Endometrium (tissue), 2 donors: Measurements from ENCODE around the gene GPR176.

Source experiments
- FAIRE-seq: peaks from 2 replicates; lab custom pipeline; 2012; peaks lifted over from hg19 to GRCh38; lab: Jason Lieb, UNC
- donor health status: control.
- donor health status: control.

Gene GPR176

GRCh38 chr15:39783244-39783820, 136.7 kb downstream of the GPR176 start:
- FAIRE-seq = no peak

DNA sequence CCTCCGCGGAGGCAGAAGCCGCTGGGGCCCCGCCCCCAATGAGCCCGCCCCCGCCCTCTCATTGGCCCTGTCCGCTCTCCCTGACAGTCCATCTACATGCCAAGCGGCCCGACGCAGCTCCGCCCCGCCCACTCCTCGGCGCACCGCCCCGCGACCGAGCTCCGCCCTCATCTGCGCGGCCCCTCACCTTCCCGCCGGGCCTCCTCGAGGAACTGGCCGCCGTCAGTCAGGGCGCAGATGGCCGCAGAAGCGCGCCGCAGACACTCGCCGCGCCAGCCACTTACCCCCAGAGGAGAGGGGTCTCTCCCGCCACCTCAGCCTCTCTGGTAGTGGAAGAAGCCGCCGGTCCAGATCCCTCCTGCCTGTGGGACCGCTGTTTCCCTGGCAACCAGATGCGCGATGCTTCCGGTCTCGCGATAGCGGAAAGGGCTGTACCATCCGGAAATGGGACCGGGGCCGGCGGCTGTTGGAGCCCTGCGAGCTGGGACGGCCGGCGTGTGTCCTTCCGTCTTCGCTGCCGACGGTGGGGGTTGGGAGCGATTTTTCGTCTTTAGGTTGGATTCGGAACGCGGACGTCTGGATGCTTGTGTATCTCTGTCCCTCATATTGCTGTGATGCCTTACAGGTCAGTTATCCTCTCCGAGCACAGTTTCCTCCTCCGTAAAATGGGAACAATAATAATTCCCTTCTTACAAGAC, 137.5 kb downstream of the GPR176 start, which contains the start of gene FSIP1:
FSIP1 (minus strand) TSS at position 401 of the 698 bp plus-strand sequence. CDS start 6,317 bp downstream, outside the sequence.
- peak; percentile 55 for FAIRE-seq

- peak; percentile 12 for FAIRE-seq
Observed at GRCh38 chr15:39781967-39782302, 138.1 kb downstream of the GPR176 start.

DNA sequence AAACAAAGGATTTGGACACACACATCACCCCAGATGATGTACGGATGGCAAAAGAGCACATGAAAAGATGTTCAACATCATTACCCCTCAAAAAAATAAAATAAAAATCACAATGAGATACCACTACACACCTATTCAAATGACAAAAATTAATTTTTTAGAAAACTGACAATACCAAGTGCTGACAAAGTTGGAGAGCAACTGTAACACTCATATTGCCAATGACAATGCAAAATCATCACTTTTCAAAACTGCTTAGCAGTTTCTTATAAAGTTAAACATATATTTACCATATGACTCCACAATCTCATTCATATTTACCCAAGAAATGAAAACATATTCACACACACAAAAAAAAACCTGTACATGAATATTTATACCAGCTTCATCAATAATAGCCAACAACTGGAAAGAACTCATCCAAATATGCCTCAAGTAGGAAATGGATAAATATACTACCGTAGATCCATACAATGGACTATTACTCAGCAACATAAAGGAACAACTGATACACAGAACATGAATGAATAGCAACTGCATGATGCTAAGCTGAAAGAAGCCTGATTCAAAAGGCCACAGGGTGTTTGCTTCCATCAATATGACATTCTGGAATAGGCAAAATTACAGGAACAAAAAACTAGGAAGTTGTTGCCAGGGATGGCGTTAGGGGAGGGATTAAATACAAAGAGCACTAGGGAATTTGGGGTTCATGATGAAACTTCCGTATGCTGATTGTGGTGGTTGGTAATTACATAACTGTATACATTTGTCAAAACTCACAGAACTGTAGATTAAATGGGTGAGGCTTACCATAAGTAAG, 138.7 kb downstream of the GPR176 start:
- FAIRE-seq = no peak

GRCh38 chr15:39778021-39778420, 142.0 kb downstream of the GPR176 start:
- no peak for FAIRE-seq

- FAIRE-seq = no peak
Observed at GRCh38 chr15:39777496-39777895, 142.6 kb downstream of the GPR176 start.

DNA sequence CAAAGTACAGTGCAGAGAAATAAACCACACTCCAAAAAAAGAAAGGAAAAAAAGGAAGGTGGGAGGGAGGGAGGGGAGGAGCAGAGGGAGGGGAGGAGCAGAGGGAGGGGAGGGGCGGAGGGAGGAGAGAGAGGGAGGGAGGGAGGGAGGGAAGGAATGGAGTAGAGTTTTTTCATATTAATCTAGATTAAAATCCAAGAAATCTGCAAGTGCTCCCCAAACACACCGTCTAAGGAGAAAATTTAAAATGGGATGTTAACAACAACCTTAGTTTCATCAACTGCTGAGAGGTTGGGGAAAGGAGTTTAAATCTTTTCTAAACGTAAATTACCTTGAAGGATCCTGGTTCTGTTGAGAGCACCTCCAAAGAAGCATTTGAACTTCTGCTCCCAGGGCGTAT, 144.0 kb downstream of the GPR176 start:
- FAIRE-seq = no peak

DNA sequence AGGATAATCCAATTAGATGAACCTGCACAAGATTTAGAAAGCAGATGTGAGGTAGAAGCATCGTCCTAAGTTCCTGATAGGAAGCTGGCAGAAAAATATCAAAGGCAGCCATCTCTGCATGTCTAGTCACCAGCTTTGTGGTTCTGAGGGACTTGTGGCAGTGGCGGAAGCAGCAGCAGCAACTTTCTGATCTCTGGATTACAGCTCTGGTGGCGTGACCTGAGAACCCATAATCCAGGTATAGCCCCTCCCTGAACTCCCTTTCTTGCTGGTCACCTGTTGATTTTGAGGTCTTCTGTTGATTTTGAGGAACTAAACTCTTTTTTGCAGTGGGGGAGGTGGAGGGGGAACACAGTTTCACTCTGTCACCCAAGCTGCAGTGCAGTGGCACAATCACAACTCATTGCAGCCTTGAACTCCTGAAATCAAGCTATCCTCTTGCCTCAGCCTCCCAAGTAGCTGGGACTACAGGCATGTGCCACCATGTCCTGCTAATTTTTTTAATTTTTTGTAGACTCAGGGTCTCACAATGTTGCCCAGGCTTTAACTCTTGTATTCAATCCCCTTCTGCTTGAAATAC, 145.3 kb downstream of the GPR176 start:
- FAIRE-seq = no peak

DNA sequence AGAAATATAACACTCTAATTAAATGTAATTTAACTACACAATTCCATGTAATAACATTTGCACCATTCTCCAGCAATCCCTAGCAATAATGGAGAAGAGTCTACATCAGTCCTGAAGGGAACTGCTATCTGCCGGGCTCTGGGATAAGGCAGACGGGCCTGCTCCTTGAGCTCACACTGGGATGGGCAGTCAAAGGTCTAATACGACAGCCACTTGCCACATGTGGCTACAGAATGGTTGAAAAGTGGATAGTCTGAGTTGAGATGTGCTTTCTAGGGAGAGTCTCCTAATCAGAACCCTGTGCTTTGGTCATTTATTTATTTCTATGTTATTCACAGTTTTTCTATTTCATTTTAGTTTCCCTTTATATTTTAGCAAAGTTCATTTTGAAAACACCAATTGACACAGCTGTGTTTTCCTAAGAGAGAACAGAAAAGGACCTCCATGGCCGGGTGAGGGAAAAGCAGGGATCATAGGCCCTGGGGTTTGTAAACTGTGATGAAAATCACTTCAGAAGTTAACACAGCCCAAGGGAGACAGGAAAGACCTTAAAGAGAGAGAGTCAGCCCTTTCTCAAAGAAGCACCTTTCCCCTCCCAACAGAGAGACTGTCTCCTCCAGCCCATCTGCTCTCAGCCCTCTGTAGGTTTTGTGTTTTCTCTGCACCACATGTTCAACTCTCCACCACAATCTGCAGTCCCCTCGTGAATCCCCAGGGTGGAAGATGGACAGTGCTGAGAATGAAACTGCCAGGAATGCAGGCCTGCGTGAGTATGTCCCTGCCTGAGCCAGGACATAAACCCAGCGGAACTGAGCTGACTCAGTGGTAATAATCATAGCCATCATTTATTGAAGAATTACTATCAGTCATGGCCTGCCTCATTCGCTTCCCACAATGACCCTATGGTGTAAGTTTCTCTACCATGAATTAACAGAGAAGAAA, 149.0 kb downstream of the GPR176 start:
- FAIRE-seq = no peak

DNA sequence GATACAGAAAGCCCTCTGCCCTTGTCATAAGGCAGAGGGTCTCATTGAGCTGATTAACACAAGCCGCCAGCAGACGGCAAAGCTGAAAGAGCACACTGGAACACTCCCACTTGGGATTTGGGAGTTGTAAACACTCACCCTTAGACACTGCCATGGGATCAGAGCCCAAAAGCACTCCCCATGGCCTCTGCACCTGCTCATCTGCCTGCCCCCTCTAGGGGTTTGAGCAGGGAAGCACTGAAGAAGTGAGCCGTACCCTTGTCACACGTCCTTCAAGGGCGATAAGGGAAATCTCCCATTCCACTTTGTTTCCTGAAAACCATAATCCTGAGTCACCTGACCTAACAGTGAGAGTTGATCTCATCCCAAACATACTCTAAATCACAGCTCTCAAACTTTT, 152.1 kb downstream of the GPR176 start:
- FAIRE-seq = no peak

- FAIRE-seq = no peak
Observed at GRCh38 chr15:39761006-39761405, 159.1 kb downstream of the GPR176 start.

- FAIRE-seq = peak; percentile 93
Observed at GRCh38 chr15:39756806-39757522, 163.1 kb downstream of the GPR176 start.

DNA sequence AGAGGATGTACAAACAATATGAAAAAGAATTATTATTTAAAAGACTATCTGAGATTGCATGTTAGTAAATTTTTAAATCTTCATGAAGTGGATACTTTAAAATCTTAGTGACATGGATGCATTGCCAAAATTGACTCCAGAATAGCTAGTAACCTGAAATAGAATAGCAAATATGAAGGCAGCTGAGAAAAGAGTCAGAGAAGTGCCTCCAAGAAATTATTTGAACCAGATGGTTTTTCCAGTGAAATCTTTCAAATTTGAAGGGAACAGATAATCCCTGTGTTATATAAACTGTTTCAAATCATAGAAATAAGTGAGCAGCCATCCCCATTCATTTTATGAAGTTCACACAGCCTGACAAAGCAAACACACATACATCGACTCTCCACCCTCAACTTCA, 167.1 kb downstream of the GPR176 start:
- no peak for FAIRE-seq

DNA sequence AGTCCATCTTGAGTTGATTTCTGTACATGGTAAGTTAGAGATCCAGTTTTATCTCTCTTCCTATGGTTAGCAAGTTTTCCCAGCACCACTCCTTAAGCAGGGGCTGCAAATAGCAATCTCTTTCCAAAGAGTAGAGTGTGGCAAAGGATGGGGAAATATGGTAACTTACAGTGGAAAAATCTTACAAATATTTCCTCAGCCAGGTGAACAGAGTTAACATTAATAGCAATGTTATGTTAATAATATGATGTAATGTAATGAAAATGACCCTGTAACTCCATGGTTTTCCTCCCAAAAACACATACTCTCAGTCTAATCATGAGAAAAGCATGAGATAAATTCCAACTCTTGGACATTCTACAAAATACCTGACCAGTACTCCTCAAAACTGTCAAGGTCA, 167.8 kb downstream of the GPR176 start:
- FAIRE-seq = no peak
